Fibroblast of villous mesenchyme (primary cell): Measurements from ENCODE around the gene GPS1. TPM values are rescaled to one million over a fixed set of nuclear protein-coding genes. Genes with fewer than 3 reads are reported as not detected.
A peak's percentile ranks its signal among the peaks of the same experiment; 100 is the strongest.

Source experiments
- DNase-seq: peaks from one replicate; pipeline ENCODE4 v3.0.0-alpha.2; 2010; ENCODE audit warnings: low read depth
- H3K4me3 ChIP-seq: 2 replicates; pipeline ENCODE4 v1.5.1; 2011; ENCODE audit warnings: low read depth, mild to moderate bottlenecking, low read length
- total RNA-seq: library from RNA; depleted of rRNA; stranded (reverse); fragments of >200 nt; gene quantifications from 2 replicates; pipeline ENCODE4 v1.2.3, GENCODE V29; 2012
- TF ChIP-seq, protein P1 (sequence below): IDR thresholded peaks from 2 replicates; pipeline ENCODE4 v1.5.1; 2012; ENCODE audit warnings: low read depth, mild to moderate bottlenecking, low read length; ENCODE audit not compliant: insufficient read depth

Gene GPS1
- total RNA-seq, 1 donor: 104 TPM

DNA sequence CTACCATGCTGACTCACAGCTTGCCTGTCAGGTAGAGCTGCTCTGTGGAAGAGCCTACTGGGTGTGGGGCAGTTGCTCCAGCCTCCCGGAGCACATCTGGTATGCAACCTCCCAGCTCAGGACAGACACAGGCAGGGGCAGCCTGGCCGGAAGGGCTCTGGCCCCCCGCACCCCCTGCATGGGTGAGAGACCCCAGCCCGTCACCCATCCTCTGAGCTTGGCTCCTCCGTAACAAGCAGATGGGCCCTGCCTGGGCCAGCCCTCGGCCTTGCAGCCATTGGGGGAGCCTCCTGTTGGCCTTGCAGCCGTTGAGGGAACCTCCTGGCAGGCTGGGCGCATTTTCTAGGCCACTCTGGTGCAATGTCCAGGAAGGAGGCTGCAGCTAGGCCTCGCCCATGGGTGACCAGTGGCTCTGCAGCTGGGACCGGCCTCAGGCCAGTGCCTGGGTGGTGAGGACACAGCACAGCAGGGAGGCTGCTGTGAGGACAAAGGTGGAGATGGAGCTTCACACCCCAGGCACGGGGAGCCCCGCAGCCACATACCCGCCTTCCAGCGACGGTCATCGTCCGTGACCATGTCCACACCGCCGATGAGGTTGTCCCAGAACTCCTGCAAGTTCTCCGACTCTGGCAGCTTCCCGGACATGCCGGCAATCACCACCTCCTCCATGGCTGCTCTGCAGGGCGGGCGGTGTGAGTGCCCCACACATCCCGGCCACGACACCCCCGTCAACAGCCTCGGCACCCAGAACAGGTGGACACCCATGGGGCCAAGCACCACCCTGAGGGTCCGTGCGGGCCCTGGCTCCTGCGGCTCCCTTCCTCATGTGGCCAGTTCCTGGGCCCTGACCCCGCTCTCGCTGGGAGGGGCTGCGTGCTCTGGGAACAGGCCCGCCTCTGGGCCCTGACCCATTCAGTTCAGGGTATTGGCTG lies 44.3 kb downstream of the GPS1 start:
- H3K4me3 ChIP-seq: peak overlapping the region; percentile 72
- DNase-seq: no peak
- TF ChIP-seq, protein P1, sequence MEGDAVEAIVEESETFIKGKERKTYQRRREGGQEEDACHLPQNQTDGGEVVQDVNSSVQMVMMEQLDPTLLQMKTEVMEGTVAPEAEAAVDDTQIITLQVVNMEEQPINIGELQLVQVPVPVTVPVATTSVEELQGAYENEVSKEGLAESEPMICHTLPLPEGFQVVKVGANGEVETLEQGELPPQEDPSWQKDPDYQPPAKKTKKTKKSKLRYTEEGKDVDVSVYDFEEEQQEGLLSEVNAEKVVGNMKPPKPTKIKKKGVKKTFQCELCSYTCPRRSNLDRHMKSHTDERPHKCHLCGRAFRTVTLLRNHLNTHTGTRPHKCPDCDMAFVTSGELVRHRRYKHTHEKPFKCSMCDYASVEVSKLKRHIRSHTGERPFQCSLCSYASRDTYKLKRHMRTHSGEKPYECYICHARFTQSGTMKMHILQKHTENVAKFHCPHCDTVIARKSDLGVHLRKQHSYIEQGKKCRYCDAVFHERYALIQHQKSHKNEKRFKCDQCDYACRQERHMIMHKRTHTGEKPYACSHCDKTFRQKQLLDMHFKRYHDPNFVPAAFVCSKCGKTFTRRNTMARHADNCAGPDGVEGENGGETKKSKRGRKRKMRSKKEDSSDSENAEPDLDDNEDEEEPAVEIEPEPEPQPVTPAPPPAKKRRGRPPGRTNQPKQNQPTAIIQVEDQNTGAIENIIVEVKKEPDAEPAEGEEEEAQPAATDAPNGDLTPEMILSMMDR: no peak

DNA sequence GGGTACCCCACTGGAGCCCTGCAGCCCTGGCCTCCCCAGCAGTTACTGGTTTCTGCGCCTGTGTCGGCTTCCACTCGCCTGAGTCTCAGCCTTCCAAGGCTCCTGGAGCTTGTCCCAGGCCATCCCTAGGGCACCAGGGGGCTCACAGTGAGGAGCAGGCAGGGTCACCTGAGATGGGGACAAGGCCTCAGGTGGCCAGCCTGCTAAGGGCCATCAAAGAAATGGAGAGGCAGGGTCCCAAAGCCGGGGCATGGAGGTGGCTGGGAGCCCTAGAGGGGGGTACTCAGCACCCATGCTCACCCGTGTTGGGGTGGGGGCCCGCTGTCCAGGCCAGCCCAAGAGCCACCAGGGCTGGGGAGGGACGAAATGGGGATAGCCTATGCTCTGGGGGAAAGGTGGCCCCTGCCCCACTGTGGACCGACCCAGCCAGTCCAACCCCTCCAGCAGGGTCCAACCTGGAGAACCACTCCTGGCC lies 45.0 kb downstream of the GPS1 start:
- DNase-seq: no peak
- peak overlapping the region; percentile 72 for H3K4me3 ChIP-seq
- TF ChIP-seq, protein P1: no peak

GRCh38 chr17:82097184-82097918 lies 45.7 kb downstream of the GPS1 start:
- peak; percentile 71 for DNase-seq
- H3K4me3 ChIP-seq: peak overlapping the region; percentile 72
- TF ChIP-seq, protein P1: no peak

GRCh38 chr17:82097919-82098168 lies 46.1 kb downstream of the GPS1 start:
- TF ChIP-seq, protein P1: no peak
- peak overlapping the region; percentile 72 for H3K4me3 ChIP-seq
- no peak for DNase-seq

- TF ChIP-seq, protein P1: peak; percentile 29
- peak within 1 kb of the TSS; percentile 72 for H3K4me3 ChIP-seq
- peak; percentile 96 for DNase-seq
These were observed 46.7 kb downstream of the GPS1 start, which contains the start of gene FASN for GRCh38 chr17:82098169-82098938. FASN (minus strand) TSS chr17:82098236; CDS start chr17:82096445, 1,791 bp downstream.

DNA sequence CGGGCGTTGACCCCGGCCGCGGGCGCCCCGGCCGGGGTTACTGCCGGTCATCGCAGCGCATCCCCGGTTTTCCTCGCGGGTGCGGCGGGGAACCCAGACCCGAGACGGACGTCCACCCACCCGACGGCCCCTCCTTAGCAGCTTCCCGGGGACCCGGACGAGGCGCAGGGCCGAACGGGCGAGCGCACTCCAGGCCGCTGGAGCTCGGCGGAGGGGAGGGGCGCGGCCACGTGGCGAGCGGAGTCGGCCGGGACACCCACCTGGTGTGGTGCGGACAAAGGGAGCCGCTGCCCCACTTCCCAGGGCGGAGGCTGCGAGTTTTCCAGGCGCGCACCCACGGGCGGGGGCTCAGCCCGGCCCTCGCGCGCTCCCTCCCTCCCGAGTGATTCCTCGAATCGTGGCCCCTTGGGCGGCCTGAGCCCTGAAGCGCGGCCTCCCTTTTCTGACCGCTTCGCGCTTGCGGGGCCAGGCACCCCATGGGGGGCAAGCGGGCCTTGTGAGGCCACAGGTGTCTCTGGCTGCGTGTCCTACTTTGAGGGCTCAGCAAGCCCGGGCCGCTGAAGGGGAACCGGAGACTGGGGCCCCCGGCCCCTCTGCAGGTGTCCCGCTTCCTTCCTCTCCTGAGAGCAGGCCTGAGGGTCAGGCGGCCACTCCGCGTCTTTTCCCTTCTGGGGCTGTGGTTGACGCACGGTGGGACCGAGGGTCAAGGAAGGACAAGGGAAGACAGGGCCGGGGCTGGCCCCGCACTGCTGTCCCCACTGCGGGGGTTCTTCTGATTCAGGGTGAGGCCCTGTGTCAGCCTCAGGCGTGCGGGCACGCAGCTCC lies 47.5 kb downstream of the GPS1 start:
- DNase-seq: no peak
- TF ChIP-seq, protein P1: no peak
- peak overlapping the region; percentile 55 for H3K4me3 ChIP-seq
